HepG2 (cell line): Measurements from ENCODE around the gene ZC3H15. TPM values are rescaled to one million over a fixed set of nuclear protein-coding genes. Genes with fewer than 3 reads are reported as not detected.

Experiments used
- DZIP1 ChIP-seq: sonication (generic); formaldehyde crosslinking; IDR thresholded peaks from 2 replicates; pipeline ENCODE4 v1.5.0; 2020; ENCODE audit warnings: mild to moderate bottlenecking, missing genetic modification reagents
- GABPA ChIP-seq, 2 experiments: IDR thresholded peaks; 2 replicates each; pipeline ENCODE4 v1.6.1; 2011 to 2016; ENCODE audit warnings: low read depth in 2 of 2, low read length in 1 of 2, missing biosample characterization in 1 of 2, missing genetic modification characterization in 1 of 2
- HDAC6 ChIP-seq: fragments of 200-600 bp; sonication (generic); IDR thresholded peaks from 2 replicates; pipeline ENCODE4 v1.7.0; 2017; ENCODE audit warnings: mild to moderate bottlenecking, antibody characterized with exemption, low read length, low read depth
- KDM1A ChIP-seq: IDR thresholded peaks from 2 replicates; pipeline ENCODE4 v1.6.1; 2016; ENCODE audit warnings: missing compliant biosample characterization
- KDM3A ChIP-seq: IDR thresholded peaks from 2 replicates; pipeline ENCODE4 v1.6.1; 2018; ENCODE audit warnings: low read depth, missing compliant biosample characterization
- MEIS2 ChIP-seq: sonication (generic); formaldehyde crosslinking; IDR thresholded peaks from 2 replicates; pipeline ENCODE4 v1.9.0; 2021; ENCODE audit warnings: mild to moderate bottlenecking, missing genetic modification reagents
- NFATC3 ChIP-seq: sonication (generic); formaldehyde crosslinking; IDR thresholded peaks from 2 replicates; pipeline ENCODE4 v1.5.1; 2020; ENCODE audit warnings: mild to moderate bottlenecking, missing genetic modification reagents
- PITX1 ChIP-seq: sonication (generic); formaldehyde crosslinking; IDR thresholded peaks from 2 replicates; pipeline ENCODE4 v1.5.1; 2020; ENCODE audit warnings: mild to moderate bottlenecking, missing genetic modification reagents
- PLSCR1 ChIP-seq: sonication (generic); formaldehyde crosslinking; IDR thresholded peaks from 2 replicates; pipeline ENCODE4 v1.5.0; 2020; ENCODE audit warnings: missing genetic modification reagents, mild to moderate bottlenecking, borderline replicate concordance
- RNF2 ChIP-seq: fragments of 450-650 bp; conservative IDR thresholded peaks from 2 replicates; pipeline ENCODE4 v1.6.1; 2016; ENCODE audit warnings: low read depth
- SP1 ChIP-seq, 2 experiments: fragments of 450-650 bp in 1 of 2; sonication (generic) in 1 of 2; formaldehyde crosslinking in 1 of 2; IDR thresholded peaks; 2 replicates each; pipeline versions ENCODE4 v1.4.0 to v1.6.1; 2016 to 2020; ENCODE audit warnings: missing genetic modification reagents in 1 of 2
- SUZ12 ChIP-seq: fragments of 150-350 bp; IDR thresholded peaks from 2 replicates; pipeline ENCODE4 v1.6.1; 2014; ENCODE audit warnings: low read depth, low read length
- U2AF1 ChIP-seq: fragments of 200-400 bp; formaldehyde crosslinking; optimal IDR thresholded peaks from 2 replicates; pipeline ENCODE3; 2017; ENCODE audit warnings: mild to moderate bottlenecking, low read depth, low read length
- XRCC5 ChIP-seq: fragments of 200-400 bp; formaldehyde crosslinking; optimal IDR thresholded peaks from 2 replicates; pipeline ENCODE3; 2017; ENCODE audit warnings: mild to moderate bottlenecking, low read length
- ZBTB43 ChIP-seq: sonication (generic); formaldehyde crosslinking; conservative IDR thresholded peaks from 2 replicates; pipeline ENCODE4 v1.4.0; 2020; ENCODE audit warnings: missing genetic modification reagents
- ZBTB7A ChIP-seq: sonication (generic); formaldehyde crosslinking; IDR thresholded peaks from 2 replicates; pipeline ENCODE4 v1.8.0; 2022; ENCODE audit warnings: mild to moderate bottlenecking, missing genetic modification reagents
- ZFP36L1 ChIP-seq: sonication (generic); formaldehyde crosslinking; IDR thresholded peaks from 2 replicates; pipeline ENCODE4 v1.8.0; 2022; ENCODE audit warnings: mild to moderate bottlenecking, missing genetic modification reagents, moderate library complexity
- ZKSCAN1 ChIP-seq: fragments of 150-350 bp; IDR thresholded peaks from 2 replicates; pipeline ENCODE4 v1.6.1; 2014; ENCODE audit warnings: low read length
- ZNF20 ChIP-seq: sonication (generic); formaldehyde crosslinking; IDR thresholded peaks from 2 replicates; pipeline ENCODE4 v1.4.0; 2020; ENCODE audit warnings: mild to moderate bottlenecking, moderate library complexity, missing genetic modification reagents
- ZNF230 ChIP-seq: sonication (generic); formaldehyde crosslinking; IDR thresholded peaks from 2 replicates; pipeline ENCODE4 v1.4.0; 2020; ENCODE audit warnings: mild to moderate bottlenecking, missing genetic modification reagents
- ZNF256 ChIP-seq: sonication (generic); formaldehyde crosslinking; conservative IDR thresholded peaks from 2 replicates; pipeline ENCODE4 v1.4.0; 2020; ENCODE audit warnings: missing genetic modification reagents
- ZNF333 ChIP-seq: sonication (generic); formaldehyde crosslinking; IDR thresholded peaks from 2 replicates; pipeline ENCODE4 v1.4.0; 2020; ENCODE audit warnings: mild to moderate bottlenecking, missing genetic modification reagents, borderline replicate concordance
- ZNF335 ChIP-seq: sonication (generic); formaldehyde crosslinking; IDR thresholded peaks from 2 replicates; pipeline ENCODE4 v1.4.0; 2020; ENCODE audit warnings: missing genetic modification reagents
- ZNF619 ChIP-seq: sonication (generic); formaldehyde crosslinking; IDR thresholded peaks from 2 replicates; pipeline ENCODE4 v1.4.0; 2020; ENCODE audit warnings: mild to moderate bottlenecking, missing genetic modification reagents
- ZNF768 ChIP-seq: sonication (generic); formaldehyde crosslinking; IDR thresholded peaks from 2 replicates; pipeline ENCODE4 v1.4.0; 2020; ENCODE audit warnings: missing genetic modification reagents
- ZSCAN25 ChIP-seq: sonication (generic); formaldehyde crosslinking; IDR thresholded peaks from 2 replicates; pipeline ENCODE4 v1.8.0; 2022; ENCODE audit warnings: mild to moderate bottlenecking, missing genetic modification reagents
- polyA plus RNA-seq, 8 experiments: library from polyadenylated mRNA; depleted of rRNA in 3 of 8; stranded (reverse) in 7 of 8; unstranded in 1 of 8; fragments of >200 nt; fragmentation: Illumina TruSeq in 4 of 8; extraction: Trizol in 4 of 8; gene quantifications; 2 replicates each; pipeline versions ENCODE4 v1.2.1 to v1.2.3, GENCODE V29; 2011 to 2016; ENCODE audit warnings: low read depth in 4 of 8, missing spikeins in 1 of 8, mixed read lengths in 1 of 8; ENCODE audit not compliant: insufficient read depth in 1 of 8
- total RNA-seq, 5 experiments: library from RNA; depleted of rRNA; stranded (reverse); fragments of >200 nt; fragmentation: Illumina TruSeq; extraction: Trizol; gene quantifications; 2 replicates each; pipeline ENCODE4 v1.2.3, GENCODE V29; 2016; ENCODE audit warnings: low read depth in 1 of 5

ZC3H15 gene
- total and polyA plus RNA-seq, 2 of the 13 experiments (the other 11 are each of a cell fraction or from before 2014, with no cell fraction given), result 84.6 to 168 TPM

- TF ChIP-seq MEIS2 (CRISPR knock-in tag), result peak; percentile 69
- peak; percentile 70 for TF ChIP-seq U2AF1
- TF ChIP-seq ZNF335 (CRISPR knock-in tag), result peak; percentile 88; the same call in 1 of the 2 replicates
- TF ChIP-seq SUZ12, result peak; percentile 46; the same call in 1 of the 2 replicates
- no peak; the same call in 1 of the 2 replicates for TF ChIP-seq PLSCR1 (CRISPR knock-in tag)
- peak; percentile 76 for TF ChIP-seq ZBTB7A (CRISPR knock-in tag)
- peak; percentile 99 for TF ChIP-seq ZNF619 (CRISPR knock-in tag)
- TF ChIP-seq ZNF333 (CRISPR knock-in tag), result no peak
- peak; percentile 62; the same call in 1 of the 2 replicates for TF ChIP-seq ZSCAN25 (CRISPR knock-in tag)
- peak; percentile 94 for TF ChIP-seq NFATC3
- peak; percentile 54; the same call in 1 of the 2 replicates for TF ChIP-seq ZNF256 (CRISPR knock-in tag)
- TF ChIP-seq ZNF20, result no peak
- TF ChIP-seq KDM1A, result no peak
- TF ChIP-seq ZNF230 (CRISPR knock-in tag), result peak; percentile 94
- TF ChIP-seq ZKSCAN1, result no peak; the same call in 1 of the 2 replicates
- TF ChIP-seq XRCC5, result peak; percentile 57
- peak; percentile 86; the same call in 1 of the 2 replicates for TF ChIP-seq ZBTB43
- peak; percentile 75 for TF ChIP-seq ZNF768 (CRISPR knock-in tag)
- no peak for TF ChIP-seq ZFP36L1 (CRISPR knock-in tag)
- TF ChIP-seq RNF2, result peak; percentile 94
- 0 out of 2 replicates have a peak, but pooled peaks have one; percentile 71 for TF ChIP-seq HDAC6
- no peak for TF ChIP-seq SP1 (IDR thresholded peaks at IDR 0.05)
- peak; percentile 50; the same call in 1 of the 2 replicates for TF ChIP-seq SP1 (CRISPR knock-in tag; IDR thresholded peaks at IDR 0.05)
- TF ChIP-seq KDM3A (CRISPR knock-in tag), result peak; percentile 86
- TF ChIP-seq PITX1 (CRISPR knock-in tag), result peak; percentile 33; the same call in 1 of the 2 replicates
- TF ChIP-seq GABPA (IDR thresholded peaks at IDR 0.05; ENCODE audit: low read depth, low read length), result peak; percentile 47; the same call in 1 of the 2 replicates
- TF ChIP-seq GABPA (CRISPR knock-in tag; IDR thresholded peaks at IDR 0.05; ENCODE audit: low read depth), result peak; percentile 87
- peak; percentile 47; the same call in 1 of the 2 replicates for TF ChIP-seq DZIP1 (CRISPR knock-in tag)
Measured at GRCh38 chr2:186485871-186486650, at the start of gene ZC3H15 (continued).
